HG03060 (cell line): ENCODE results near the gene PDIA5.

ENCODE experiments used
- ATAC-seq: cut with Tn5 transposase; IDR thresholded peaks from one replicate; pipeline ENCODE4 v1.9.1; 2021; ENCODE audit warnings: low read depth, moderate number of reproducible peaks; ENCODE audit not compliant: unreplicated experiment

The PDIA5 gene

DNA sequence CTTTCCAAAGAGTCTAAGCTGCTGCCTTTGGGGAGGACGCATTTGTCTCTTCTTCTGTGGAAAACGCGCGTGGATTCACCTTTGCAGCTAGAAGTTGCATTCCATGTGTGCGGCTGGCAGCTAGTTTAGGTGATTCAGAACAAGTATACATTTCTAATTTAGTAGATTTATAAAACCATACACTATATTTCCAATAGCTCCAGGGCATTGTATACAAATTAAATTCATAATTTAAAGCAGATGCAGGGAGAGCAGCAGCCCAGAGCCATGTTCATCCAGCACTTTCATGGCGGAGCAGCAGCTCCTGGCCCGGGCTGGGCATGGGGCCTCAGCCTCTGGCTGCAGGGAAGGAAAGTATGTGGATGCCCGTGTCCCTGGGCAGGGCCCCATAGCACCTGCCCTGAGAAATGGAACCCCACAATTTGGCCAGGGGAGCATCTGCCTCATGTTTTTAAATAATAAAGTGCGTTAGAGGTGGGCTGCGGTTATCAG lies 92.1 kb downstream of the PDIA5 start:
- ATAC-seq = no peak

- ATAC-seq = no peak
These were observed 93.3 kb downstream of the PDIA5 start for GRCh38 chr3:123159926-123160635.

DNA sequence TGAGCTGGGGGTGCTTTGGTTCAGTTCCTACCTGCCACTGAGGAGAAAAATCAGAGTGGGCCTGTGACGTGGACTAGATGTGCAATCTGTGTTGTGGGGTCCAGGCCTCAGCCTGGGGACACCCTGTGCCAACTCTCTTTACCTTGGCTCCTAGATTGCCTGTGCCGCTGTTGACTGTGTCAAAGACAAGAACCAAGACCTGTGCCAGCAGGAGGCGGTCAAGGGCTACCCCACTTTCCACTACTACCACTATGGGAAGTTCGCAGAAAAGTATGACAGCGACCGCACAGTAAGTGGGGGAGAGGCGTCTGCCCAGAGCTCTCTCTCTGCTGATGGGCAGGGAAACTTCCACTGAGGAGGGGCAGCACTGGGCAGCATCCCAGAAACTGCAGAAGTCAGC lies 94.3 kb downstream of the PDIA5 start:
- ATAC-seq = no peak

- no peak for ATAC-seq
These were observed 96.3 kb downstream of the PDIA5 start for GRCh38 chr3:123163141-123163540.

DNA sequence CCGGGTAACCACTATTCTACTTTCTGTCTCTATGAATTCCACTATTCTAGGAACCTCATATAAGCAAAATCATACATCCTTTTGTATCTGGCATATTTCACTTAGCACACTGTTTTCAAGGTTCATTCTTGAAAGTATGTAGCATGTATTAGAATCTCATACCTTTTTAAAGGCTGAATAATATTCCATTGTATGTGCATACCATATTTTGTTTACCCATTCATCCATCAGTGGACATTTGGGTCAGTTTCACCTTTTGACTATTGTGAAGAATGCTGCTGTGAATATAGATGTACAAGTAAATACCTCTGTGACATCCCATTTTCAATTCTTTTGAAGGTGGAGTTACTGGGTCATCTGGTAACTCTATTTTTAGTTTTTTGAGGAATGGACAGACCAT lies 98.3 kb downstream of the PDIA5 start:
- ATAC-seq = no peak

- ATAC-seq = no peak
These were observed 100.9 kb downstream of the PDIA5 start for GRCh38 chr3:123167686-123168085.

DNA sequence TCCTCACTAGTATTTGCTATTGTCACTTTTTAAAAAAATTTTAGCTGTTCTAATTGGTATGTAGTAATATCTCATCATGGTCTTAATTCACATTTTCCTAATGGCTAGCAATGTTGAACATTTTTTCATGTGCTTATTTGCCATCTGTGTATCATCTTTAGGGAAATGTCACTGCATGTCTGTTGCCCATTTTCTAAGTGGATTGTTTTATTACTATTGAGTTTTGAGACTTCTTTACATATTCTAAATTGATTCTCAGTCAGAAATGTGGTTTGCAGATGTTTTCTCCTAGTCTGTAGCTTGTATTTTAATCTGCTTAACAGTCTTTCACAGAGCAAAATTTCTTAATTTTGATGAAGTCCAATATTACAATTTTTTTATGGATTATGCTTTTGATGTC lies 101.3 kb downstream of the PDIA5 start:
- ATAC-seq = no peak

GRCh38 chr3:123168605-123169004 lies 101.8 kb downstream of the PDIA5 start:
- ATAC-seq = no peak

- ATAC-seq = no peak
These were observed 102.7 kb downstream of the PDIA5 start for GRCh38 chr3:123169492-123169929.

GRCh38 chr3:123169930-123170329 lies 103.1 kb downstream of the PDIA5 start:
- ATAC-seq = no peak

- ATAC-seq = no peak
These were observed 114.0 kb downstream of the PDIA5 start for GRCh38 chr3:123180791-123181190.

GRCh38 chr3:123186695-123187094 lies 119.9 kb downstream of the PDIA5 start:
- ATAC-seq = no peak

- no peak for ATAC-seq
These were observed 121.2 kb downstream of the PDIA5 start for GRCh38 chr3:123188058-123188457.

DNA sequence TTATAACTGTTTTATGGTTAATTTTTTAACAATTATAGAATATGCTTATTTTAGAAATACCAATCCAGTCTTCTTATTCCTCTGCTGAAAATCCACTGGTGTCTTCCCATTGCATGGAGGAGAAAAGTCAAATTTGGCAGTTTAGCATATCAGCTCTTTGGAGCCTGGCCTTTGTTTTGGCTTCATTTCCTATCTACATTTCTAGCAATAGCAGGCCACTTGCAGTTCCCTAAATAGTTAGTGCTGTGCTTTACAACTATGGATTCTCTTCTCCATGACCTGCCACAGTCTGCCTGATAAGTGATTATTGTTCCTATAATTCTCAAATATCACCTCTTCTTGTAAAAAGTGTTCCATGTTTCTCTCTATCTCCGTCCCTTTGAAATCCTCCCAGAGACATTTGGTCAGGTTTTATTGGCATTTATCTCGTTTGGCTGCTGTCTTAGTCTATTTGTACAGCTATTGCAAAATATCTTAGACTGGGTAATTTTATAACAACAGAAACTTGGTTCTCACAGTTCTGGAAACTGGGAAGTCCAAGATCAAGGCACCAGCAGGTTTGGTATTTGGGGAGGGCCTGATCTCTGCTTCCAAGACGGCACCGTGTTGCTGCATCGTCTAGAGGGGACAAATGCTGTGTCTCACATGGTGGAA lies 126.8 kb downstream of the PDIA5 start:
- ATAC-seq = no peak

- ATAC-seq = no peak
These were observed 127.7 kb downstream of the PDIA5 start for GRCh38 chr3:123194552-123194951.

DNA sequence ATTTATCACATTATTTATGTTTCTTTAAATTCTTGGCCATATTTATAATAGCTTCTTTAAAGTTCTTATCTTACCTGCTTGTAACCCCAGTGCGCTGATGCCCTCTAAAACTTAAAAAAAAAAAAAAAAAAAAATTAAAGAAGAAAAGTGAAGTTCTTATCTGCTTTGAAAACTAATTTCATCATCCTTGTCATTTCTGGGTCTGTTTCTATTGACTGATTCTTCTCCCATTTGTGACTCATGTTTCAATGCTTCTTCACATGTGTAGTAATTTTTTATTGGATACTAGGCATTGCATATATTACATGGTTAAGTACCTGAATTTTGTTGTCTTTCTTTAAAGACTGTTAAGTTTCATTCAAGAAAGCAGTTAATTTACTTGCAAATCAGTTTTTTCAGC lies 131.5 kb downstream of the PDIA5 start:
- no peak for ATAC-seq

GRCh38 chr3:123201223-123201556 lies 134.4 kb downstream of the PDIA5 start:
- no peak for ATAC-seq

DNA sequence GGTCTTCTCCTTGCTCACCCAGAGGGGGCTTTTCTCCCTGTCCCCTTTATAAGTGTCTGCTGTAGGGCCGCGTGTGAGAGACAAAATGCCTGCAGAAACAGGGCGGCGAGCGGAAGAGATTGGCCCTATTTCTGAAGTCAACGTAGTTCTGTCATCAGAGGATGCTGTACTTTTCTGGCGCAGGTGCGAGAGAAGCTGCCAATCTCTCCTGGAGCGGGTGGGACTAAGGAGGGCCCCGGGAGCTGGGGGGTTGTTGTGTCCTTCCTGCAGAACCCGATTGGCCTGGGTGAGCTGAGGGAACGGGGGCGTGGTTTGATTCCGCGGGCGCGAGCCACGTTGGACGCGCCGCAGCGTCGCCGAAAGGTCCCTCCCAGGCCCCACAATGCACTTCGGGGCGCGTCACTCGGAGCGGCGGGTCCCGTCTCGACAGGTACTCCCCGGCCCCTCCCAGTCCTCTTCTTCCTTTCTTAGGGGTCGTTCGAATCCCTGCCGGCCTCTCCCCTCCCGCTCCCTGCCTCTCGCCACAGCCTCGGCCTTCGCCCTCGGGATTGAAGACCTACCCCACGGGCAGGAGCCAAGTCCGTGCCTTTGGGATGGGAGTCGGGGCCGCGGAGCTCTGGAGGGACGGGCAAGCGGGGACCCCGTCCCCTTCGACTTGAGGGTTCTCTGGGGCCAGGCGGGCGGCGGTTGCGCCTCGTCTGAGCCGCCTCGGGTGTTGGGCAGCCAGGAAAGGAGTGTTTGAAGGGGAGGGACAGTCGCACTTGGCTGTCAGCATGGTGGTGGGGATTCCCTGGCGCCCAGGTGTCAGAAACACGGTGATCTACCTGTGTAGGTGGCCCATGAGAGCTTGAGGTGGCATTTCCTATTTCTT lies 135.0 kb downstream of the PDIA5 start, which contains the start of gene SEC22A:
SEC22A (plus strand) TSS at position 387 of the 871 bp plus-strand sequence. CDS start 7,275 bp downstream, outside the sequence.
- peak; percentile 90 for ATAC-seq

DNA sequence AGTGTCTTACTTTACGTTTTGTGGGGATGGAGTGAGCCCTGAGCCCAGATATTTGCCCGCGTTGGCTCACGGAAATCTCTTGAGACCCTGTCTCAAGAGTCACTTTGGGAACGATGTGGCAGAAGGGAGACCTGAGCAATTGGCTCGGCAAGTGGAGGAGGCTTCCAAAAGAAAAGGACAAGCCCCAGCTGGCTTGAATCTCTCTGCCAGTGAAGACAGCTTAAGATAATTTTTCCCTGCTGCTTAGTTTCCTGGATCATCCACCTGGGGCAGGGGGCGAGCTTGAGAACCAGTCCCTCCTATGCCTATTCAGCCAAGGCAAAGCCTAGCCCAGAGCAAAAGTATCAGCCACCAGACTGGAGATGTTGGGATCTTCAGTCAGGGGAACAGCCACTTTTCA lies 135.6 kb downstream of the PDIA5 start:
- no peak for ATAC-seq
